Activated B cell treated with CpG ODN at 0.5 μM for 24 hours (primary cell): ENCODE data around the gene KMT5B. TPM values are rescaled to one million over a fixed set of nuclear protein-coding genes. Genes with fewer than 3 reads are reported as not detected.

Experiments
- ATAC-seq: fragments of 200-7000 bp; cut with Tn5 transposase; one replicate; pipeline ENCODE4 v1.10.0; 2021; ENCODE audit warnings: low read depth, mild to moderate bottlenecking, moderate library complexity
- CTCF ChIA-PET: fragments of 350-600 bp; sonication (Branson Sonifier 250); formaldehyde crosslinking; loops from one replicate; lab custom pipeline; 2021; ENCODE audit warnings: antibody characterized with exemption; lab: Charles Lee
- POLR2A ChIA-PET: fragments of 350-600 bp; sonication (Branson Sonifier 250); formaldehyde crosslinking; loops from one replicate; lab custom pipeline; 2021; ENCODE audit warnings: antibody characterized with exemption; lab: Charles Lee
- DNase-seq: peaks from one replicate; pipeline ENCODE4 v3.0.0; 2022
- H3K27ac Mint-ChIP-seq: one replicate; pipeline ENCODE4 v1.8.0; 2020; ENCODE audit warnings: mixed read lengths
- H3K27me3 Mint-ChIP-seq: one replicate; pipeline ENCODE4 v1.8.0; 2021; ENCODE audit warnings: mixed read lengths
- H3K36me3 Mint-ChIP-seq: one replicate; pipeline ENCODE4 v1.8.0; 2021; ENCODE audit warnings: low read depth, mixed read lengths
- H3K4me1 Mint-ChIP-seq: one replicate; pipeline ENCODE4 v1.8.0; 2021; ENCODE audit warnings: mixed read lengths
- H3K4me3 Mint-ChIP-seq: one replicate; pipeline ENCODE4 v1.8.0; 2020; ENCODE audit warnings: mild to moderate bottlenecking, mixed read lengths
- H3K9me3 Mint-ChIP-seq: one replicate; pipeline ENCODE4 v1.8.0; 2020; ENCODE audit warnings: mixed read lengths
- intact Hi-C: fragments of 100-400 bp; cut with micrococcal nuclease; formaldehyde crosslinking; loops from one replicate; pipeline ENCODE4 v1.15.1; 2024
- total RNA-seq: library from RNA; stranded (reverse); gene quantifications from 2 replicates; pipeline ENCODE4 v1.2.3, GENCODE V29; 2022
- TF ChIP-seq, protein P1 (sequence below): fragments of 200-600 bp; IDR thresholded peaks from one replicate; pipeline ENCODE4 v1.8.0; 2022; ENCODE audit warnings: antibody characterized with exemption, mild to moderate bottlenecking

The KMT5B gene
- total RNA-seq, 1 donor from 2014 or later = 68.3 TPM

- intact Hi-C loops = no loop called here
- H3K4me1 Mint-ChIP-seq = no peaks in the 10 kb centered on the region
- H3K27me3 Mint-ChIP-seq = no peaks in the 10 kb centered on the region
- peaks cover 74% of the 10 kb centered on the region for H3K36me3 Mint-ChIP-seq
- TF ChIP-seq, protein P1, sequence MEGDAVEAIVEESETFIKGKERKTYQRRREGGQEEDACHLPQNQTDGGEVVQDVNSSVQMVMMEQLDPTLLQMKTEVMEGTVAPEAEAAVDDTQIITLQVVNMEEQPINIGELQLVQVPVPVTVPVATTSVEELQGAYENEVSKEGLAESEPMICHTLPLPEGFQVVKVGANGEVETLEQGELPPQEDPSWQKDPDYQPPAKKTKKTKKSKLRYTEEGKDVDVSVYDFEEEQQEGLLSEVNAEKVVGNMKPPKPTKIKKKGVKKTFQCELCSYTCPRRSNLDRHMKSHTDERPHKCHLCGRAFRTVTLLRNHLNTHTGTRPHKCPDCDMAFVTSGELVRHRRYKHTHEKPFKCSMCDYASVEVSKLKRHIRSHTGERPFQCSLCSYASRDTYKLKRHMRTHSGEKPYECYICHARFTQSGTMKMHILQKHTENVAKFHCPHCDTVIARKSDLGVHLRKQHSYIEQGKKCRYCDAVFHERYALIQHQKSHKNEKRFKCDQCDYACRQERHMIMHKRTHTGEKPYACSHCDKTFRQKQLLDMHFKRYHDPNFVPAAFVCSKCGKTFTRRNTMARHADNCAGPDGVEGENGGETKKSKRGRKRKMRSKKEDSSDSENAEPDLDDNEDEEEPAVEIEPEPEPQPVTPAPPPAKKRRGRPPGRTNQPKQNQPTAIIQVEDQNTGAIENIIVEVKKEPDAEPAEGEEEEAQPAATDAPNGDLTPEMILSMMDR = no peak
- ATAC-seq (no peak), DNase-seq (no peak)
- POLR2A ChIA-PET = no interaction called here
- CTCF ChIA-PET = interaction anchor here (0.9 kb wide), 1 partner anchor 26 kb away, joined by 3 read pairs; no protein-coding TSS in a partner anchor
- no peak overlapping the region for H3K27ac Mint-ChIP-seq
- no peak overlapping the region for H3K4me3 Mint-ChIP-seq
- H3K9me3 Mint-ChIP-seq = no peaks in the 10 kb centered on the region
Observed at GRCh38 chr11:68179847-68180246, 33.2 kb downstream of the KMT5B start.

- Mint-ChIP-seq H3K4me1 (no peaks in the 10 kb centered on the region), H3K9me3 (no peaks in the 10 kb centered on the region), H3K4me3 (no peak overlapping the region), H3K27ac (no peak overlapping the region), H3K36me3 (peaks cover 71% of the 10 kb centered on the region), H3K27me3 (no peaks in the 10 kb centered on the region)
- intact Hi-C loops = no loop called here
- TF ChIP-seq, protein P1 = no peak
- no peak for ATAC-seq
- ChIA-PET CTCF (no interaction called here), POLR2A (no interaction called here)
- DNase-seq = no peak
Observed at GRCh38 chr11:68177877-68178276, 35.2 kb downstream of the KMT5B start.

GRCh38 chr11:68173926-68174325 lies 39.2 kb downstream of the KMT5B start:
- no peak overlapping the region for H3K4me3 Mint-ChIP-seq
- no peak for DNase-seq
- H3K9me3 Mint-ChIP-seq = no peaks in the 10 kb centered on the region
- intact Hi-C loops = no loop called here
- H3K36me3 Mint-ChIP-seq = peaks cover 77% of the 10 kb centered on the region
- TF ChIP-seq, protein P1 = no peak
- H3K27me3 Mint-ChIP-seq = no peaks in the 10 kb centered on the region
- no peak overlapping the region for H3K27ac Mint-ChIP-seq
- POLR2A ChIA-PET = no interaction called here
- CTCF ChIA-PET = no interaction called here
- no peak for ATAC-seq
- H3K4me1 Mint-ChIP-seq = no peaks in the 10 kb centered on the region

DNA sequence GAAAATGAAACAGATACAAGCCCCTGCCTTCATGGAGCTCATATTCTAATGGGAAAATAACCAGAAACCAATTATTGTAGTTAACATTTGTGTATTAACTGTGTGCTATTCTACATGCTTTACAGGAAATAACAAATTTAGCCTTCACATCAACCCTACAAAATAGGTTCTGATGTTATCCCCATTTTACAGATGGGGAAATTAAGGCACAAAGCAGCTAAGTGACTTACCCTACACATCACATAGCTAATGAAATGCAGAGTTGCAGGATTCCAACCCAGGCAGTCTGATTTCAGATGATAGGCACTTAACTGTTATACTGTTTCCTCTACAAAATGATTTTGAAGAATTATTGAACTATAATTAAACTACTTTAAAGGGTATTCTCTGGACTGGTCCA lies 43.7 kb downstream of the KMT5B start:
- intact Hi-C loops = no loop called here
- Mint-ChIP-seq H3K4me1 (no peaks in the 10 kb centered on the region), H3K9me3 (no peaks in the 10 kb centered on the region), H3K27ac (no peak overlapping the region), H3K4me3 (no peak overlapping the region), H3K27me3 (no peaks in the 10 kb centered on the region), H3K36me3 (peaks cover 72% of the 10 kb centered on the region)
- DNase-seq = no peak
- no peak for ATAC-seq
- ChIA-PET CTCF (no interaction called here), POLR2A (no interaction called here)
- TF ChIP-seq, protein P1 = no peak

- H3K4me3 Mint-ChIP-seq = no peak overlapping the region
- H3K4me1 Mint-ChIP-seq = no peaks in the 10 kb centered on the region
- no peak for DNase-seq
- ChIA-PET POLR2A (no interaction called here), CTCF (no interaction called here)
- no peak for ATAC-seq
- intact Hi-C loops = no loop called here
- peaks cover 72% of the 10 kb centered on the region for H3K36me3 Mint-ChIP-seq
- no peaks in the 10 kb centered on the region for H3K27me3 Mint-ChIP-seq
- TF ChIP-seq, protein P1 = no peak
- H3K9me3 Mint-ChIP-seq = no peaks in the 10 kb centered on the region
- no peak overlapping the region for H3K27ac Mint-ChIP-seq
Observed at GRCh38 chr11:68168694-68169093, 44.4 kb downstream of the KMT5B start.
